HFF-Myc (cell line): ENCODE measurements around the gene MIEN1.
"Not testable (repeated sequence)": the region's sequence is repeated elsewhere in the genome, so short reads cannot be mapped to it uniquely, and the experiment has no call there.

Source experiments
- DNase-seq: peaks from one replicate; pipeline ENCODE4 v3.0.0-alpha.2; 2011; ENCODE audit warnings: low read depth; ENCODE audit errors: extremely low read depth
- H3K4me3 ChIP-seq: replicated peaks from 2 replicates; pipeline ENCODE4 v1.5.1; 2011; ENCODE audit warnings: low read depth, mild to moderate bottlenecking, control low read depth, low read length
- TF ChIP-seq, protein P1 (sequence below): IDR thresholded peaks from 2 replicates; pipeline ENCODE4 v1.5.1; 2012; ENCODE audit warnings: mild to moderate bottlenecking, low read depth, low read length, control low read depth; ENCODE audit errors: missing control alignments

Gene MIEN1

DNA sequence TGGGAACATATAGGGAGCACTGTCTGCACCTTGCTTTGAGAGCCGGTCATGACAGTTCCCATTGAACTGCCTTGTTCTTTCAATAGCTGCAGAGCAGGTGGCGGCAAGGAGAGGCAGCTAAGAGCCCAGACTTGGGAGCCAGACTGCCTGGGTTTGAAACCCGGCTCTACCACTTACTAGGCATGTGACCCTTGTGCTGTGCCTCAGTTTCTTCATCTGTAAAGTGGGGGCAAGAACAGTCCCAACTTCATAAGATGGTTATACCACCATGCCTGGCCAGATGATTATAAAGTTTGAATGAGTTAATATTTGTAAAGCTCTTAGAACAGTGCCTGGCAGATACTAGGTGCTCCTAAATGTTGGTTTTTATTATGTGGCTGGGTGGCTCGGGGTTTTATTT lies 16.1 kb downstream of the MIEN1 start:
- no peak for DNase-seq
- TF ChIP-seq, protein P1, sequence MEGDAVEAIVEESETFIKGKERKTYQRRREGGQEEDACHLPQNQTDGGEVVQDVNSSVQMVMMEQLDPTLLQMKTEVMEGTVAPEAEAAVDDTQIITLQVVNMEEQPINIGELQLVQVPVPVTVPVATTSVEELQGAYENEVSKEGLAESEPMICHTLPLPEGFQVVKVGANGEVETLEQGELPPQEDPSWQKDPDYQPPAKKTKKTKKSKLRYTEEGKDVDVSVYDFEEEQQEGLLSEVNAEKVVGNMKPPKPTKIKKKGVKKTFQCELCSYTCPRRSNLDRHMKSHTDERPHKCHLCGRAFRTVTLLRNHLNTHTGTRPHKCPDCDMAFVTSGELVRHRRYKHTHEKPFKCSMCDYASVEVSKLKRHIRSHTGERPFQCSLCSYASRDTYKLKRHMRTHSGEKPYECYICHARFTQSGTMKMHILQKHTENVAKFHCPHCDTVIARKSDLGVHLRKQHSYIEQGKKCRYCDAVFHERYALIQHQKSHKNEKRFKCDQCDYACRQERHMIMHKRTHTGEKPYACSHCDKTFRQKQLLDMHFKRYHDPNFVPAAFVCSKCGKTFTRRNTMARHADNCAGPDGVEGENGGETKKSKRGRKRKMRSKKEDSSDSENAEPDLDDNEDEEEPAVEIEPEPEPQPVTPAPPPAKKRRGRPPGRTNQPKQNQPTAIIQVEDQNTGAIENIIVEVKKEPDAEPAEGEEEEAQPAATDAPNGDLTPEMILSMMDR: no peak
- H3K4me3 ChIP-seq: no peak overlapping the region

DNA sequence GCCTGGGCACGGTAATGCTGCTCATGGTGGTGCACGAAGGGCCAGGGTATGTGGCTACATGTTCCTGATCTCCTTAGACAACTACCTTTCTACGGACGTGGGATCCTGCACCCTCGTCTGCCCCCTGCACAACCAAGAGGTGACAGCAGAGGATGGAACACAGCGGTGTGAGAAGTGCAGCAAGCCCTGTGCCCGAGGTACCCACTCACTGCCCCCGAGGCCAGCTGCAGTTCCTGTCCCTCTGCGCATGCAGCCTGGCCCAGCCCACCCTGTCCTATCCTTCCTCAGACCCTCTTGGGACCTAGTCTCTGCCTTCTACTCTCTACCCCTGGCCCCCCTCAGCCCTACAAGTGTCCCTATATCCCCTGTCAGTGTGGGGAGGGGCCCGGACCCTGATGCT lies 18.5 kb downstream of the MIEN1 start:
- no peak overlapping the region for H3K4me3 ChIP-seq
- TF ChIP-seq, protein P1: no peak
- DNase-seq: no peak

DNA sequence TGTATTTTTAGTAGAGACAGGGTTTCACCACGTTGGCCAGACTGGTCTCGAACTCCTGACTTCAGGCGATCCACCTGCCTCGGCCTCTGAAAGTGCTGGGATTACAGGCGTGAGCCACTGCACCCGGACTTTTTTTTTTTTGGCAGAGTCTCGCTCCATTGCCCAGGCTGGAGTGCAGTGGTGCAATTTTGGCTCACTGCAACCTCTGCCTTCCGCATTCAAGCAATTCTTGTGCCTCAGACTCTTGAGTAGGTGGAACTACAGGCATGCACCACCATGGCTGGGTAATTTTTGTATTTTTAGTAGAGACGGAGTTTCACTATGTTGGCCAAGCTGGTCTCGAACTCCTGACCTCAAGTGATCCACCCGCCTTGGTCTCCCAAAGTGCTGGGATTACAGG lies 19.3 kb downstream of the MIEN1 start:
- H3K4me3 ChIP-seq, DNase-seq: not testable (repeated sequence)

DNA sequence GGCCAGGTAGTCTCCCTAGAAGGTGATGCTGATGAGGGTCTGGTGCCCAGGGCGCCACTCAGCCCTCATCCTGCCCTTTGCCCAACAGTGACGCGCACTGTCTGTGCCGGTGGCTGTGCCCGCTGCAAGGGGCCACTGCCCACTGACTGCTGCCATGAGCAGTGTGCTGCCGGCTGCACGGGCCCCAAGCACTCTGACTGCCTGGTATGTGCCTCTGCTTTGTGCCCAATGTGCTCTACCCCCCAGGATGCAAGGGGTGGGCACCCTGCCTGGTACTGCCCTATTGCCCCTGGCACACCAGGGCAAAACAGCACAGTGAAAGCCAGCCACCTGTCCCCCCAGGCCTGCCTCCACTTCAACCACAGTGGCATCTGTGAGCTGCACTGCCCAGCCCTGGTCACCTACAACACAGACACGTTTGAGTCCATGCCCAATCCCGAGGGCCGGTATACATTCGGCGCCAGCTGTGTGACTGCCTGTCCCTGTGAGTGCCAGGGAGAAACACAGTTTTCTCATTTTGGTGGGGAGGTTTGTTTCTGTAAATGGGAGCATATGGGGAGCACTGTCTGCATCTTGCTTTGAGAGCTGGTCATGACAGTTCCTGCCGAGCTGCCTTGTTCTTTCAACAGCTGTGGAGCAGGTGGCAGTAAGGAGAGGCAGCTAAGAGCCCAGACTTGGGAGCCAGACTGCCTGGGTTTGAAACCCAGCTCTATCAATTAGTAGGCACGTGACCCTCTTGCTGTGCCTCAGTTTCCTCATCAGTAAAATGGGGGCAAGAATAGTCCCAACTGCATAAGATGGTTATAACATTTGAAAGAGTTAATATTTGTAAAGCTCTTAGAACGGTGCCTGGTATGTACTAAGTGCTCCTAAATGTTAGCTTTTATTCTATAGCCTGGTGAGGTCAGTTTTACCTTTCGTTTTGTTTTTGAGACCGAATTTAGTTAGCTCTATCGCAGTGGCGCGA lies 20.1 kb downstream of the MIEN1 start:
- DNase-seq: no peak
- H3K4me3 ChIP-seq: no peak overlapping the region
- TF ChIP-seq, protein P1: no peak

DNA sequence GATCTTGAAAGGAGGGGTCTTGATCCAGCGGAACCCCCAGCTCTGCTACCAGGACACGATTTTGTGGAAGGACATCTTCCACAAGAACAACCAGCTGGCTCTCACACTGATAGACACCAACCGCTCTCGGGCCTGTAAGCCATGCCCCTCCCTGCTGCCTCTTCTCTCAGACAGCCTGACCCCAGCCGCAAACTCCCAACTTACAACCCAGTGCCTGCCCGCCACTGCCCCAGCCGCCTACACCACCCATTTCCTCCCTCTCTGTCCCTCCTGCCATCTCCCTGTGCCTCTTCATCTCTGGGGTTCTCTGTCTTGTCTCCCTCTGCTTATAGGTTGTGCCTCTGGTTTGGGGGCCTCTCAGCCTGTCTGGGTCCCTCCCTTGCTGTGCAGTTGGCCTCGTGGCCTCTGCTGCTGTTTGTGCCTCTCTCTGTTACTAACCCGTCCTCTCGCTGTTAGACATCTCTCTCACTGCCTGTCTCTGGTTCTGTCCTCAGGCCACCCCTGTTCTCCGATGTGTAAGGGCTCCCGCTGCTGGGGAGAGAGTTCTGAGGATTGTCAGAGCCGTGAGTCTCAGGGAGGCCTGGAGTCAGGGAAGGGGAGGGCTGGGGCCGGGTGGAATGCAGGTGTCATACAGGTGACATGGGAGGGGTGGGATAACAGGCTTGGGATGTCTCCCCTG lies 20.9 kb downstream of the MIEN1 start:
- DNase-seq: no peak
- H3K4me3 ChIP-seq: no peak overlapping the region
- TF ChIP-seq, protein P1: no peak

DNA sequence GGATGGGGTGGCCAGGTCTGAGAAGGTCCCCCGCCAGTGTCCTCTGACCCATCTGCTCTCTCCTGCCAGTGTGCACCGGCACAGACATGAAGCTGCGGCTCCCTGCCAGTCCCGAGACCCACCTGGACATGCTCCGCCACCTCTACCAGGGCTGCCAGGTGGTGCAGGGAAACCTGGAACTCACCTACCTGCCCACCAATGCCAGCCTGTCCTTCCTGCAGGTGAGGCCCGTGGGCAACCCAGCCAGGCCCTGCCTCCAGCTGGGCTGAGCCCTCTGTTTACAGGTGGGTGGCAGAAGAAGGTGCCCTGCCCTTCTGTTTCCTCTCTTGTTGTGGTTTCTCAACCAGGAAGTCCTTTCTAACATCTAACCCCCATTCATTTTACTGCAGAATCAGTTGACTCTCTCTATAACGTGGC lies 23.4 kb downstream of the MIEN1 start:
- H3K4me3 ChIP-seq: no peak overlapping the region
- TF ChIP-seq, protein P1: no peak

DNA sequence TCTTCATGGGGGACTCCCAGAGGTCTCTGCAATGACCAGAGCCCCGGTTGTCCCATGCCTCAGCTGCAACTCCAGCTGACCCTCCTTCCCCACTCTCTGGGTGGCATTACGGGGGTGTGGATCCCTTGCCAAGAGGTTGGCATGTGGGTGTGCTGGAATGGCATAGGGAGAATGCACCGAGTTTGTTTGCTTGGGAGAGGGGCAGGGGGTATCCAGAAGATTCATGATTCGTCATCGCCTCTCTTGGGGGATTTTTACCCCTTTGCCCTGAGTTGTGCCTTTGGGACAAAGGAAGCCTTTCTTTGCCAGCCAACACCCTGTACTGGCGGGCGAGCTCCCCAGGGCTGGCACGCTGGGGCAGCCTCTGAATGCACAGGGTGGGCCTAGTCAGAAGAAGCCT lies 23.9 kb downstream of the MIEN1 start:
- no peak overlapping the region for H3K4me3 ChIP-seq
- TF ChIP-seq, protein P1: no peak
- DNase-seq: no peak

More for the DNA sequence above, 23.4 kb downstream of the MIEN1 start:
- no peak for DNase-seq
